ENCODE data around the gene RNPEPL1. TPM values are rescaled to one million over a fixed set of nuclear protein-coding genes. Genes with fewer than 3 reads are reported as not detected.

Gene RNPEPL1
- total RNA-seq, 1 experiment from 2014 or later: 88.2 TPM

DNA sequence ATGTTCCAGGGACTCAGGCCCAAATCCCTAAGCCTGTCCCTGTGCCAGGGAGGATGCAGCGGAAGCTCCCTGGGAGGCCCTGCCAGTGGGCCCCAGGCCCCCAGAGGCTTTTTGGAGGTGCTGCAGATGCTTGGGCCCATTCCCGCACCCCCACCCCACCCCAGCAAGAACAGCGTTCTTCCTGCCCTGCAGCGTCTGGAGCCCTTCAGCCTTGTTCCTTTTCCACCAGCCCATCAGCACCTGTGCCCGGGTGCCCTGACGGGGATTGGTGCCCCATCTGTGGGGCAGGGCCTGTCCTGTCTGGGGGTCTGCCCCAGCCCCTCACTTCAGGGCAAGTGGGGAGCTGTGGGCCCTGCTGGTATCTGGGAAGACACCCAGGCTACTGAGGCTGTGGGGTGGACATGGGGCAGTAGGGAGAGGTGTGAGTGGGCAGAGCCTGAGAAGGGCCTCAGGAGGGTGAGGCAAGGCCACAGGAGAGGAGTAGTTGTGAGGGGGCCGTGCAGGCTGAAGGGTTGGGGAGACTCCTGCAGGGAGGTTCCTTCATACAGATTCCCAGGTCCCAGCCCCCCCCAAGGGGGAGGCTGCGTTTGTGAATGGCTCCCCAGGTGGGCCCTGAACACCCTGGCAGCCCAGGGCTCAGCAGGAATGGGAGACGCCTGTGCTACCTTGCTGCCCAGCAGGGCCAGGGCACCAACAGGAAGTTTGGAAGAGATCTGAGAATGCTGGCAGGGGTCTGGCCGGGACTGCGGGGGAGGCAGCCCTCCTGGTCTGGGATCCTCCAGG, 2.4 kb downstream of the RNPEPL1 start:
- BruUV-seq (replicated peaks): no TSS peak
- H3K4me3 ChIP-seq (ENCODE audit: low read depth in 2 of 2, low read length in 2 of 2): no peak overlapping the region
- DNase-seq (ENCODE audit: low read depth, low spot score) (no peak), ATAC-seq (no peak)
- peaks cover 24% of the 10 kb centered on the region for H3K4me1 ChIP-seq (ENCODE audit: control insufficient read depth, insufficient read depth, low read length)
- no peaks in the 10 kb centered on the region for H3K9me3 ChIP-seq (ENCODE audit: control insufficient read depth, insufficient read depth, low read depth, low read length)
- ChIA-PET POLR2A (no interaction called here), CTCF (no interaction called here)
- TF ChIP-seq POLR2AphosphoS5 (IDR thresholded peaks at IDR 0.05; ENCODE audit: low read depth, low read length): no peak
- no peak overlapping the region for H3K27ac ChIP-seq (ENCODE audit: low read length)
- H3K27me3 ChIP-seq (ENCODE audit: control insufficient read depth, insufficient read depth, low read length): no peaks in the 10 kb centered on the region
- in situ Hi-C loops (cut with HindIII; ENCODE audit: low pct_unique_long_range_greater_than_20kb, low sequenced_read_pairs) (no loop called here), intact Hi-C loops (cut with micrococcal nuclease; ENCODE audit: unreplicated experiment) (no loop called here)
- H3K36me3 ChIP-seq (ENCODE audit: control insufficient read depth, insufficient read depth, low read length): no peaks in the 10 kb centered on the region

DNA sequence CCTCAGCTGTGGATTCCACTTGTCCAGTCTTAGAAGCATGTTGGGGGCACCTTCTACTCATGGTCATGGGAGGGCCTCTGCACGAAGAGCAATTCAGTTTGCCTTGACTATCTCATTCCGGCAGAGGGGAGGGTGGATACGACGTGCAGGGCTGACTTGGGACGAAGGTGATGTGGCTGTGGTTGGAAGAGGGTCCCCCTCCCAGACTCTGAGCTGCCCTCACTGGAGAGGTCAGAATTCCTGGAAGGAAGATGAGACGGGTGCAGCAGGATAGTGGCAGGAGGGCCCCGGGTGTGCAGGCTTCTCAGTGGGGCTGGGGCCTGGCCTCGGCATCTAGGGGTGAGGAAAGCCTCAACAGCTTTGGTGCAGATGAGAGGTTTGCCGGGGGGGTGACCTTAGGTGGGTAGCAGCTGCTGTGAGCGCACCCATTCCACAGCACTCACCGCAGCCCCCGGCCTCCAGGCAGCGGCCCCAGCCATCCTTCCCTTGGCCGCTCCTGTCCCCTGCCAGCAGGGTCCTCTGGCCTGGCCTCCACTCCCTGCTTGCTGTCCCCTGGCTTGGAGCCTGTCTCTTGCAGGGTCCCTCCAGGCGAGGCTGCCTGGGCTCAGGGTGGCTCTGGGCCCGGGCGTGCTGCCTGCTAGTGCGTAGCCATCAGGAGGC, 3.2 kb downstream of the RNPEPL1 start:
- H3K36me3 ChIP-seq (ENCODE audit: control insufficient read depth, insufficient read depth, low read length): no peaks in the 10 kb centered on the region
- intact Hi-C loops (cut with micrococcal nuclease; ENCODE audit: unreplicated experiment): no loop called here
- POLR2A ChIA-PET: no interaction called here
- H3K4me1 ChIP-seq (ENCODE audit: control insufficient read depth, insufficient read depth, low read length): peaks cover 19% of the 10 kb centered on the region
- no peak overlapping the region for H3K27ac ChIP-seq (ENCODE audit: low read length)
- in situ Hi-C loops (cut with HindIII; ENCODE audit: low pct_unique_long_range_greater_than_20kb, low sequenced_read_pairs): no loop called here
- no peak for DNase-seq (ENCODE audit: low read depth, low spot score)
- H3K27me3 ChIP-seq (ENCODE audit: control insufficient read depth, insufficient read depth, low read length): no peaks in the 10 kb centered on the region
- TF ChIP-seq CTCF (IDR thresholded peaks at IDR 0.05): no peak
- no peak for TF ChIP-seq TCF7L2 (IDR thresholded peaks at IDR 0.05; ENCODE audit: low read depth, low read length)
- no peak for TF ChIP-seq REST (IDR thresholded peaks at IDR 0.05; ENCODE audit: insufficient read depth in 1 of 2, low read depth in 2 of 2, low read length in 1 of 2)
- TF ChIP-seq POLR2AphosphoS5 (IDR thresholded peaks at IDR 0.05; ENCODE audit: low read depth, low read length): no peak
- TF ChIP-seq SIN3A (IDR thresholded peaks at IDR 0.05; ENCODE audit: borderline replicate concordance, insufficient read depth, low read depth, low read length): no peak
- BruUV-seq (replicated peaks): TSS peak; percentile 67
- CTCF ChIA-PET: no interaction called here
- no peak for ATAC-seq
- no peak overlapping the region for H3K4me3 ChIP-seq (ENCODE audit: low read depth in 2 of 2, low read length in 2 of 2)
- no peaks in the 10 kb centered on the region for H3K9me3 ChIP-seq (ENCODE audit: control insufficient read depth, insufficient read depth, low read depth, low read length)
